OCI-LY1 (cell line): ENCODE results near the gene ST7.

Experiments
- H2AFZ ChIP-seq: fragments of 200-600 bp; sonication (generic), shearing (Covaris generic); 2 replicates; pipeline ENCODE4 v1.6.0; 2014; ENCODE audit warnings: antibody characterized with exemption, mild to moderate bottlenecking, low read length
- H3F3A ChIP-seq: fragments of 200-600 bp; sonication (generic), shearing (Covaris generic); 2 replicates; pipeline ENCODE4 v1.6.0; 2014; ENCODE audit warnings: mild to moderate bottlenecking, antibody characterized with exemption, low read length, moderate library complexity; ENCODE audit not compliant: insufficient read depth
- H3K27ac ChIP-seq: fragments of 200-600 bp; sonication (generic); 2 replicates; pipeline ENCODE4 v1.5.1; 2014; ENCODE audit warnings: low read length, mixed run types, mild to moderate bottlenecking, low read depth; ENCODE audit not compliant: poor library complexity, severe bottlenecking
- H3K27me3 ChIP-seq: fragments of 200-600 bp; sonication (generic); 2 replicates; pipeline ENCODE4 v1.6.0; 2014; ENCODE audit warnings: antibody characterized with exemption, mild to moderate bottlenecking, low read length, moderate library complexity; ENCODE audit not compliant: insufficient read depth
- H3K36me3 ChIP-seq: fragments of 200-600 bp; sonication (generic); 2 replicates; pipeline ENCODE4 v1.6.1; 2014; ENCODE audit warnings: mild to moderate bottlenecking, antibody characterized with exemption, low read length, moderate library complexity, mixed read lengths; ENCODE audit not compliant: insufficient read depth
- H3K4me1 ChIP-seq: fragments of 200-600 bp; sonication (generic); 2 replicates; pipeline ENCODE4 v1.5.1; 2014; ENCODE audit warnings: mild to moderate bottlenecking, low read length, moderate library complexity; ENCODE audit not compliant: insufficient read depth, severe bottlenecking
- H3K4me2 ChIP-seq: fragments of 200-600 bp; sonication (generic), shearing (Covaris generic); 2 replicates; pipeline ENCODE4 v1.6.1; 2014; ENCODE audit warnings: low read length
- H3K4me3 ChIP-seq: fragments of 200-600 bp; sonication (generic); 2 replicates; pipeline ENCODE4 v1.5.1; 2014; ENCODE audit warnings: low read length, low read depth, mild to moderate bottlenecking, mixed read lengths; ENCODE audit not compliant: poor library complexity, severe bottlenecking
- H3K79me2 ChIP-seq: fragments of 200-600 bp; shearing (Covaris generic); 2 replicates; pipeline ENCODE4 v1.6.1; 2016; ENCODE audit warnings: mixed run types, low read length, mixed read lengths; ENCODE audit not compliant: insufficient read depth
- H3K9ac ChIP-seq: fragments of 200-600 bp; sonication (generic), shearing (Covaris generic); 2 replicates; pipeline ENCODE4 v1.6.1; 2014; ENCODE audit warnings: mild to moderate bottlenecking, low read length, mixed read lengths
- H3K9me2 ChIP-seq: fragments of 200-600 bp; sonication (generic), shearing (Covaris generic); 2 replicates; pipeline ENCODE4 v1.6.1; 2014; ENCODE audit warnings: low read depth, mild to moderate bottlenecking, low read length, mixed read lengths
- H3K9me3 ChIP-seq: fragments of 200-600 bp; shearing (Covaris generic); 2 replicates; pipeline ENCODE4 v1.6.1; 2014; ENCODE audit warnings: low read length, mixed read lengths
- H4K20me1 ChIP-seq: fragments of 200-600 bp; sonication (generic), shearing (Covaris generic); 2 replicates; pipeline ENCODE4 v1.6.0; 2016; ENCODE audit warnings: mild to moderate bottlenecking, low read length; ENCODE audit not compliant: insufficient read depth
- EZH2 ChIP-seq: fragments of 200-600 bp; sonication (generic), shearing (Covaris generic); IDR thresholded peaks from 2 replicates; pipeline ENCODE4 v1.8.0; 2017; ENCODE audit warnings: borderline replicate concordance, mixed run types, mild to moderate bottlenecking, antibody characterized with exemption, low read length, moderate library complexity, mixed read lengths
- TF ChIP-seq, protein P1 (sequence below): fragments of 200-600 bp; sonication (generic), shearing (Covaris generic); IDR thresholded peaks from 2 replicates; pipeline ENCODE4 v1.5.1; 2017; ENCODE audit warnings: mild to moderate bottlenecking, antibody characterized with exemption, low read length, moderate library complexity, mixed read lengths

The ST7 gene

GRCh38 chr7:117017017-117017451 lies 63.7 kb downstream of the ST7 start:
- Histone ChIP-seq H3K9me3 (no peaks in the 10 kb centered on the region), H3K4me2 (no peak overlapping the region), H4K20me1 (no peaks in the 10 kb centered on the region), H2AFZ (no peak overlapping the region), H3K79me2 (no peaks in the 10 kb centered on the region), H3F3A (no peaks in the 10 kb centered on the region), H3K4me3 (no peak overlapping the region), H3K27ac (no peak overlapping the region), H3K27me3 (no peaks in the 10 kb centered on the region), H3K9me2 (no peaks in the 10 kb centered on the region), H3K4me1 (no peaks in the 10 kb centered on the region), H3K36me3 (no peaks in the 10 kb centered on the region), H3K9ac (no peak overlapping the region)
- TF ChIP-seq, protein P1, sequence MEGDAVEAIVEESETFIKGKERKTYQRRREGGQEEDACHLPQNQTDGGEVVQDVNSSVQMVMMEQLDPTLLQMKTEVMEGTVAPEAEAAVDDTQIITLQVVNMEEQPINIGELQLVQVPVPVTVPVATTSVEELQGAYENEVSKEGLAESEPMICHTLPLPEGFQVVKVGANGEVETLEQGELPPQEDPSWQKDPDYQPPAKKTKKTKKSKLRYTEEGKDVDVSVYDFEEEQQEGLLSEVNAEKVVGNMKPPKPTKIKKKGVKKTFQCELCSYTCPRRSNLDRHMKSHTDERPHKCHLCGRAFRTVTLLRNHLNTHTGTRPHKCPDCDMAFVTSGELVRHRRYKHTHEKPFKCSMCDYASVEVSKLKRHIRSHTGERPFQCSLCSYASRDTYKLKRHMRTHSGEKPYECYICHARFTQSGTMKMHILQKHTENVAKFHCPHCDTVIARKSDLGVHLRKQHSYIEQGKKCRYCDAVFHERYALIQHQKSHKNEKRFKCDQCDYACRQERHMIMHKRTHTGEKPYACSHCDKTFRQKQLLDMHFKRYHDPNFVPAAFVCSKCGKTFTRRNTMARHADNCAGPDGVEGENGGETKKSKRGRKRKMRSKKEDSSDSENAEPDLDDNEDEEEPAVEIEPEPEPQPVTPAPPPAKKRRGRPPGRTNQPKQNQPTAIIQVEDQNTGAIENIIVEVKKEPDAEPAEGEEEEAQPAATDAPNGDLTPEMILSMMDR = no peak
- no peak for TF ChIP-seq EZH2

- Histone ChIP-seq H3K9me3 (no peaks in the 10 kb centered on the region), H3K27ac (no peak overlapping the region), H3K79me2 (no peaks in the 10 kb centered on the region), H3K27me3 (no peaks in the 10 kb centered on the region), H3F3A (no peaks in the 10 kb centered on the region), H3K4me1 (no peaks in the 10 kb centered on the region), H2AFZ (no peak overlapping the region), H3K36me3 (no peaks in the 10 kb centered on the region), H4K20me1 (no peaks in the 10 kb centered on the region), H3K4me3 (no peak overlapping the region), H3K4me2 (no peak overlapping the region), H3K9ac (no peak overlapping the region), H3K9me2 (no peaks in the 10 kb centered on the region)
- TF ChIP-seq, protein P1 = no peak
- no peak for TF ChIP-seq EZH2
These were observed 64.5 kb downstream of the ST7 start for GRCh38 chr7:117017702-117018266.

- Histone ChIP-seq H3K27me3 (no peaks in the 10 kb centered on the region), H2AFZ (no peak overlapping the region), H3K27ac (no peak overlapping the region), H3K4me1 (no peaks in the 10 kb centered on the region), H3K9me3 (no peaks in the 10 kb centered on the region), H3K4me3 (no peak overlapping the region), H3K79me2 (no peaks in the 10 kb centered on the region), H3F3A (no peaks in the 10 kb centered on the region), H3K4me2 (no peak overlapping the region), H3K9me2 (no peaks in the 10 kb centered on the region), H4K20me1 (no peaks in the 10 kb centered on the region), H3K36me3 (no peaks in the 10 kb centered on the region), H3K9ac (no peak overlapping the region)
- TF ChIP-seq EZH2 = no peak
- TF ChIP-seq, protein P1 = no peak
These were observed 65.4 kb downstream of the ST7 start for GRCh38 chr7:117018713-117019112.
